Gastrocnemius medialis (tissue), 4 donors: ENCODE results near the gene AUTS2. TPM values are rescaled to one million over a fixed set of nuclear protein-coding genes. Genes with fewer than 3 reads are reported as not detected.

Experiments
- ATAC-seq, 2 donors: fragments of 150-250 bp; one replicate each; pipeline ENCODE4 v1.9.1; 2016
- DNase-seq, 2 donors: peaks; one replicate each; pipeline ENCODE4 v3.0.0-alpha.2; 2019
- H3K27ac ChIP-seq, 4 donors: fragments of 200-600 bp; sonication (generic); 1 replicate in 1 of 4; 2 replicates in 3 of 4; pipeline ENCODE4 v1.5.1; 2016 to 2018; ENCODE audit warnings: mild to moderate bottlenecking in 2 of 4, moderate library complexity in 1 of 4
- H3K27me3 ChIP-seq, 3 donors: fragments of 200-600 bp; sonication (generic) in 2 of 3; 1 replicate in 1 of 3; 2 replicates in 2 of 3; pipeline versions ENCODE4 v1.5.1 to v1.6.0; 2016 to 2019; ENCODE audit warnings: mild to moderate bottlenecking in 1 of 3, moderate library complexity in 1 of 3
- H3K36me3 ChIP-seq, 2 donors: fragments of 200-600 bp; sonication (generic) in 1 of 2; one replicate each; pipeline ENCODE4 v1.5.1; 2017 to 2018
- H3K4me1 ChIP-seq, 2 donors: fragments of 200-600 bp; sonication (generic) in 1 of 2; one replicate each; pipeline ENCODE4 v1.5.1; 2016 to 2017; ENCODE audit warnings: mild to moderate bottlenecking in 2 of 2
- H3K4me3 ChIP-seq, 4 donors: fragments of 200-600 bp; sonication (generic) in 3 of 4; 1 replicate in 1 of 4; 2 replicates in 3 of 4; pipeline ENCODE4 v1.5.1; 2016 to 2019; ENCODE audit warnings: mild to moderate bottlenecking in 2 of 4
- H3K9me3 ChIP-seq, 3 donors: fragments of 200-600 bp; sonication (generic) in 2 of 3; 1 replicate in 1 of 3; 2 replicates in 2 of 3; pipeline ENCODE4 v1.5.1; 2016 to 2019
- CTCF ChIP-seq, 5 experiments: fragments of 450-650 bp in 3 of 5; fragments of 200-600 bp in 2 of 5; sonication (generic) in 2 of 5; IDR thresholded peaks in 4 of 5; conservative IDR thresholded peaks in 1 of 5; 1 replicate in 4 of 5; 2 replicates in 1 of 5; pipeline ENCODE4 v1.5.1; 2016 to 2019; ENCODE audit warnings: antibody characterized with exemption in 5 of 5, mild to moderate bottlenecking in 3 of 5, moderate library complexity in 3 of 5
- POLR2A ChIP-seq, 2 donors: fragments of 450-650 bp; IDR thresholded peaks; one replicate each; pipeline ENCODE4 v1.6.1; 2017; ENCODE audit warnings: antibody characterized with exemption in 2 of 2, mild to moderate bottlenecking in 2 of 2, moderate library complexity in 2 of 2
- in situ Hi-C, 4 donors: fragments of 200-750 bp; cut with MboI; loops; one replicate each; pipeline versions ENCODE4 v1.15.0 to v1.8.0; 2017; ENCODE audit warnings: low sequenced_read_pairs in 4 of 4
- intact Hi-C: fragments of 100-400 bp; cut with DNase I; formaldehyde crosslinking; loops from one replicate; pipeline ENCODE4 v1.15.1; 2023; ENCODE audit warnings: low total_unique reads
- total RNA-seq, 4 donors: library from RNA; depleted of rRNA; stranded (reverse); fragments of >200 nt; gene quantifications; one replicate each; pipeline versions ENCODE4 v1.1.0 to v1.2.3, GENCODE V29; 2016

AUTS2 gene
- total RNA-seq, 4 donors from 2014 or later, result 2.5 to 16.2 (median 8.5) TPM

GRCh38 chr7:70047891-70048448, 449.7 kb downstream of the AUTS2 start:
- no peak overlapping the region for H3K4me3 ChIP-seq
- H3K27ac ChIP-seq, result no peak overlapping the region
- no peaks in the 10 kb centered on the region for H3K9me3 ChIP-seq
- ATAC-seq, result no peak
- TF ChIP-seq POLR2A (IDR thresholded peaks at IDR 0.05) (no peak), CTCF (IDR thresholded peaks at IDR 0.05 in 4 of 5, conservative IDR thresholded peaks at IDR 0.05 in 1 of 5) (no peak)
- H3K36me3 ChIP-seq, result no peaks in the 10 kb centered on the region
- in situ Hi-C loops (loop anchor here in 2 of 4 donors (10.0 kb wide), 1 partner anchor 107 kb away; no protein-coding TSS in a partner anchor), intact Hi-C loops (loop anchor here (10.0 kb wide), 1 partner anchor 1873 kb away; no protein-coding TSS in a partner anchor)
- H3K4me1 ChIP-seq, result peaks cover 0 to 3% of the 10 kb centered on the region in 2 donors
- DNase-seq, result no peak
- H3K27me3 ChIP-seq, result no peaks in the 10 kb centered on the region

- DNase-seq, result no peak
- Histone ChIP-seq H3K9me3 (no peaks in the 10 kb centered on the region), H3K4me1 (no peaks in the 10 kb centered on the region), H3K36me3 (no peaks in the 10 kb centered on the region), H3K27ac (no peak overlapping the region), H3K4me3 (no peak overlapping the region), H3K27me3 (no peaks in the 10 kb centered on the region)
- in situ Hi-C loops (loop anchor here in 2 of 4 donors (25.0 kb wide), 2 partner anchors 636 to 661 kb away; no protein-coding TSS in a partner anchor), intact Hi-C loops (no loop called here)
- TF ChIP-seq CTCF (IDR thresholded peaks at IDR 0.05 in 4 of 5, conservative IDR thresholded peaks at IDR 0.05 in 1 of 5) (no peak), POLR2A (IDR thresholded peaks at IDR 0.05) (no peak)
- ATAC-seq, result no peak
These were observed 453.5 kb downstream of the AUTS2 start for GRCh38 chr7:70051726-70052125.

- ATAC-seq, result no peak
- TF ChIP-seq POLR2A (IDR thresholded peaks at IDR 0.05) (no peak), CTCF (IDR thresholded peaks at IDR 0.05 in 4 of 5, conservative IDR thresholded peaks at IDR 0.05 in 1 of 5) (no peak)
- in situ Hi-C loops, result loop anchor here in 2 of 4 donors (25.0 kb wide), 2 partner anchors 635 to 660 kb away; no protein-coding TSS in a partner anchor
These were observed 454.4 kb downstream of the AUTS2 start for GRCh38 chr7:70052691-70053090.

GRCh38 chr7:70053421-70053820, 455.1 kb downstream of the AUTS2 start:
- in situ Hi-C loops, result loop anchor here in 2 of 4 donors (25.0 kb wide), 2 partner anchors 634 to 659 kb away; no protein-coding TSS in a partner anchor

More at GRCh38 chr7:70052691-70053090, 454.4 kb downstream of the AUTS2 start:
- Histone ChIP-seq H3K27me3 (no peaks in the 10 kb centered on the region), H3K27ac (no peak overlapping the region), H3K36me3 (no peaks in the 10 kb centered on the region), H3K4me3 (no peak overlapping the region), H3K9me3 (no peaks in the 10 kb centered on the region), H3K4me1 (no peaks in the 10 kb centered on the region)
- intact Hi-C loops, result no loop called here
- no peak for DNase-seq

More at GRCh38 chr7:70053421-70053820, 455.1 kb downstream of the AUTS2 start:
- Histone ChIP-seq H3K4me3 (no peak overlapping the region), H3K9me3 (no peaks in the 10 kb centered on the region), H3K36me3 (no peaks in the 10 kb centered on the region), H3K4me1 (no peaks in the 10 kb centered on the region), H3K27ac (no peak overlapping the region), H3K27me3 (no peaks in the 10 kb centered on the region)
- intact Hi-C loops, result no loop called here
- DNase-seq, result no peak
- no peak for TF ChIP-seq POLR2A (IDR thresholded peaks at IDR 0.05)
- TF ChIP-seq CTCF (IDR thresholded peaks at IDR 0.05 in 4 of 5, conservative IDR thresholded peaks at IDR 0.05 in 1 of 5), result no peak
- ATAC-seq, result no peak
